Karpas-422 (cell line): Measurements from ENCODE around the gene PREX1. TPM values are rescaled to one million over a fixed set of nuclear protein-coding genes. Genes with fewer than 3 reads are reported as not detected.

Source experiments
- DNase-seq: peaks from one replicate; pipeline ENCODE4 v3.0.0-alpha.2; 2015
- H2AFZ ChIP-seq: fragments of 200-600 bp; sonication (generic); 2 replicates; pipeline ENCODE4 v1.6.1; 2014; ENCODE audit warnings: antibody characterized with exemption, low read length, mixed read lengths
- H3K27ac ChIP-seq: fragments of 200-600 bp; sonication (generic); 2 replicates; pipeline ENCODE4 v1.5.1; 2014; ENCODE audit warnings: mild to moderate bottlenecking, low read length, moderate library complexity
- H3K27me3 ChIP-seq: fragments of 200-600 bp; sonication (generic); 2 replicates; pipeline ENCODE4 v1.6.1; 2014; ENCODE audit warnings: low read length, mixed read lengths
- H3K36me3 ChIP-seq: fragments of 200-600 bp; sonication (generic); 2 replicates; pipeline ENCODE4 v1.6.1; 2014; ENCODE audit warnings: low read length, mixed read lengths; ENCODE audit not compliant: insufficient read depth
- H3K4me1 ChIP-seq: fragments of 200-600 bp; sonication (generic); 2 replicates; pipeline ENCODE4 v1.6.1; 2014; ENCODE audit warnings: mild to moderate bottlenecking, low read length, mixed read lengths
- H3K4me2 ChIP-seq: fragments of 200-600 bp; sonication (generic); 2 replicates; pipeline ENCODE4 v1.6.1; 2014; ENCODE audit warnings: low read length, low read depth, mild to moderate bottlenecking; ENCODE audit not compliant: poor library complexity, severe bottlenecking
- H3K4me3 ChIP-seq: fragments of 200-600 bp; sonication (generic); 2 replicates; pipeline ENCODE4 v1.5.1; 2014; ENCODE audit warnings: mild to moderate bottlenecking, antibody characterized with exemption, low read length, mixed read lengths
- H3K79me2 ChIP-seq: fragments of 200-600 bp; sonication (generic); 2 replicates; pipeline ENCODE4 v1.6.1; 2014; ENCODE audit warnings: mild to moderate bottlenecking, low read length, mixed read lengths
- H3K9ac ChIP-seq: fragments of 200-600 bp; sonication (generic); 2 replicates; pipeline ENCODE4 v1.6.0; 2014; ENCODE audit warnings: low read length
- H3K9me2 ChIP-seq: fragments of 200-600 bp; sonication (generic), shearing (Covaris generic); replicated peaks from 2 replicates; pipeline ENCODE4 v1.6.0; 2014; ENCODE audit warnings: mild to moderate bottlenecking, low read length, moderate library complexity; ENCODE audit not compliant: insufficient read depth
- H3K9me3 ChIP-seq: fragments of 300-700, 200-600 bp; sonication (generic); 2 replicates; pipeline ENCODE4 v1.6.1; 2014; ENCODE audit warnings: low read length, mixed read lengths
- H4K20me1 ChIP-seq: fragments of 200-600 bp; sonication (generic); 2 replicates; pipeline ENCODE4 v1.6.1; 2014; ENCODE audit warnings: mild to moderate bottlenecking, antibody characterized with exemption, low read length, low read depth; ENCODE audit not compliant: insufficient read depth
- total RNA-seq: library from RNA; depleted of rRNA; stranded (reverse); fragments of >200 nt; shearing (Covaris generic); gene quantifications from 2 replicates; pipeline ENCODE4 v1.2.3, GENCODE V29; 2014; ENCODE audit warnings: low replicate concordance

PREX1 gene
- total RNA-seq, 1 experiment from 2014 or later = not detected

DNA sequence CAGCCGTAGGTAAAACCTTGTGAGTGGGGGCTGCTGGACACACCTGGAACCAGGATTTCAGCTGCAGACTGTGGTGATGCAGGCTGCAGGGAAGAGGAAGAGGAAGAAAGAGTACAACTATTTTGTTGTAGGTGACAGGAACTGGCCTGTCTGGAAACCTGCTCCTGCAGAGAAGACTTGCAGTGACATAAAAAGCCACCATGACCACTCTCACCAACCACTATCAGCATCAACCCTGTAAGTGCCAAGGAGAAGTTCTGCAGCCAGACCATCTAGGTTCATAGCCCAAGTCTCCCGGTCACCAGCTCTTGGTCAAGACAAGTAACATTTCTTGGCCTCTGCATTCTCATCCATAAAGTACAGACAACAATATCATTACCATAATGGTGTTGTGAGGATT is 91.2 kb downstream of the PREX1 start:
- Histone ChIP-seq H4K20me1 (no peaks in the 10 kb centered on the region; the same call in 1 of the 2 replicates), H3K36me3 (no peaks in the 10 kb centered on the region), H3K27ac (no peak overlapping the region)

DNA sequence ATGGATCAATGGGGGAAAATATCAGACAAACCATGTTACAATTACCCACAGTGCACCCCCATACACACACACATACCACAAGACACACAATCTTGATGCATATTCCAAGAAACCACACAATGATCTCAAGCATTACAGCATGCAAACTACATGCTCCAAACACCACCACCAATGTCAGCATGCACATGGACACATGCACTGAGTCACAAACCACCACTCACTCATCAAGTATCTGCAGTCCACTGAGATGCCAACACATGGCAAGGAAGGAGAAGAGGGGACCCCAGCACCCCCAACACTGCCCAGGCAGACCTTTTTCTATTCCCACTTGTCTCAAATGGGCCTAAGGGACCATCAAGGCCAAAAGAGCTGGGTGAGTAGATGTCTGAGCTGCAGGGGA is 91.6 kb downstream of the PREX1 start:
- Histone ChIP-seq H3K4me2 (no peak overlapping the region), H3K9me3 (no peaks in the 10 kb centered on the region), H3K4me1 (peaks cover 7% of the 10 kb centered on the region), H2AFZ (no peak overlapping the region), H3K9ac (no peak overlapping the region), H4K20me1 (no peaks in the 10 kb centered on the region; the same call in 1 of the 2 replicates), H3K36me3 (no peaks in the 10 kb centered on the region), H3K4me3 (no peak overlapping the region), H3K27ac (no peak overlapping the region), H3K27me3 (no peaks in the 10 kb centered on the region), H3K79me2 (no peaks in the 10 kb centered on the region), H3K9me2 (no peaks in the 10 kb centered on the region)
- no peak for DNase-seq

More for the DNA sequence above, 91.2 kb downstream of the PREX1 start:
- Histone ChIP-seq H3K9ac (no peak overlapping the region), H3K4me1 (peaks cover 7% of the 10 kb centered on the region), H3K27me3 (no peaks in the 10 kb centered on the region), H3K4me2 (no peak overlapping the region), H3K79me2 (no peaks in the 10 kb centered on the region), H2AFZ (no peak overlapping the region), H3K9me3 (no peaks in the 10 kb centered on the region), H3K4me3 (no peak overlapping the region), H3K9me2 (no peaks in the 10 kb centered on the region)
- no peak for DNase-seq

DNA sequence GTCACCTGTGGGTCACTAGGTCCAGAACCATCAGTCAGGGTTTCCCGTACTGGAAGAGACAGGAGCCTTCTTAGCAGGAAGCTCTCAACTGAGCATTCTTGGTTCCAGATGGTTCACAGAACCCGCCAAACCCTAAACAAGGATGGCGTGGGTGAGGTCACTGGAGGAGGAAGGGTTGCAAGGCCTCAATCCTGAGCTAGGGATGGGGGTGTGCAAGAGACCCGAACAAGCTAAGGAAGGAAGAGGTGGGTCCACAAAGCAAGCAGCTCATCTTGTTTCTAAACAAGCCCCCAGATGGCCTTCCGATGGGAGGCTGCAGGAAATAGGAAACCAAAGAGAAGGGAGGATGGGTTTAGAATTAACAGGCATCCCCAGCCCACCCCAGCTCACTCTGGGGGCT is 92.7 kb downstream of the PREX1 start:
- DNase-seq = no peak
- no peaks in the 10 kb centered on the region for H3K9me2 ChIP-seq
- no peaks in the 10 kb centered on the region for H3K27me3 ChIP-seq
- H3K4me1 ChIP-seq = no peaks in the 10 kb centered on the region
- H3K27ac ChIP-seq = no peak overlapping the region
- H3K9ac ChIP-seq = no peak overlapping the region
- no peaks in the 10 kb centered on the region; the same call in 1 of the 2 replicates for H4K20me1 ChIP-seq
- H3K4me2 ChIP-seq = no peak overlapping the region
- H3K36me3 ChIP-seq = no peaks in the 10 kb centered on the region
- no peak overlapping the region for H2AFZ ChIP-seq
- no peaks in the 10 kb centered on the region for H3K79me2 ChIP-seq
- no peak overlapping the region for H3K4me3 ChIP-seq
- H3K9me3 ChIP-seq = no peaks in the 10 kb centered on the region

DNA sequence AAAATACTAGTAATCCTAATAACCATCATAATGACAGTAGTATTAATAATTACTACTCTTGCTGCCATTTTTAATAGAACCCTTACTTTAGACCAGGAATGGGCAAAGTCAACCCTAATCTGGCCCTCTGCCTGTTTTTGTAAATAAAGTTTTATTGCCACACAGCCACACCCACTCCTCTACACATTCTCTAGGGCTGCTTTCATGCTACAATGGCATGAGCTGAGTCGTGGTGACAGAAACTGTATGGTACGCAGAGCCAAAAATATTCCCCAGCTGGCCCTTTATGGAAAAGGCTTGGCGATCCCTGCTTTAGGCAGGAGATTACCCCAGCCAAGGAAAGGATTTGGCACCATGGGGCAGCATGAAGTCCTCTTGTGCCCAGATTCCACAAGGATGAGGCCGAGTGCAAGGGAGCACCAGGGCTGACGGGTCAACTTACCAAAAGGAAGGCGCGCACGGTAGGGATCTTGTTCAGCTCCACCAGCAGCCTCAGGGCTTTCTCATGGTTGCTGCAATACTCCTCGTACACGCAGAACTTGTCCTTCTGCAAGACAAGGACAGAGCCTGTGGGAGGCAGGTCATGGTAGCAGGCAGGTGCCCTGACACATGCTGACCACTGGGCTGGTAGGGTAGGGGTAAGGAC is 93.6 kb downstream of the PREX1 start:
- DNase-seq = no peak
- H3K36me3 ChIP-seq = no peaks in the 10 kb centered on the region
- H3K4me3 ChIP-seq = no peak overlapping the region
- H3K9me2 ChIP-seq = no peaks in the 10 kb centered on the region
- no peak overlapping the region for H3K4me2 ChIP-seq
- no peak overlapping the region for H3K9ac ChIP-seq
- no peak overlapping the region for H3K27ac ChIP-seq
- H3K4me1 ChIP-seq = no peaks in the 10 kb centered on the region
- H3K27me3 ChIP-seq = no peaks in the 10 kb centered on the region
- no peaks in the 10 kb centered on the region for H3K9me3 ChIP-seq
- H2AFZ ChIP-seq = no peak overlapping the region
- no peaks in the 10 kb centered on the region for H4K20me1 ChIP-seq
- H3K79me2 ChIP-seq = no peaks in the 10 kb centered on the region

DNA sequence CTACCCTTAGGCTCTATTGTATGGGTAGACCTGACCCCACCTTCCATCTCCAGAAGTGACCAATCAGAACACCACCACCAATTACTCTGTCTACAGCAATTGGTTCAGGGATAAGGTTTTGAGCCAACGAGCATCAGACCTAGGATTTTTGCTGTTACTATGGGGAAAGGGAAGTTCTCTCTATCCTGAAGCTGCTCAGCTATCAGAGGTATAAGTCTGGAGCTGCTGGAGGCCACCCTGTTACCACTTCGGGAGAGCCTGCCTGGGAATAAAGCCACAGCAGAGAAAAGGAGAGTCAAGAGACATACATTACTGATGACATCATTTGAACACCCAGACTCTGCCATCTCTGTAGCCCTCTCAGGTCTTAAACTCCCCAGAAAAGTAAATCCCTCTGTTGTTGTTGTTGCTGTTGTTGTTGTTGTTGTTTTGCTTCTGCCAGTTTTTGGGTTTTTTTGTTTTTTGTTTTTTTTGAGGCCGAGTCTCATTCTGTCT is 94.5 kb downstream of the PREX1 start:
- peak; percentile 72 for DNase-seq
- H3K4me2 ChIP-seq = no peak overlapping the region
- H3K27ac ChIP-seq = no peak overlapping the region
- H3K9ac ChIP-seq = no peak overlapping the region
- no peak overlapping the region for H2AFZ ChIP-seq
- no peaks in the 10 kb centered on the region for H3K79me2 ChIP-seq
- H3K4me3 ChIP-seq = no peak overlapping the region
- H3K36me3 ChIP-seq = no peaks in the 10 kb centered on the region
- H3K4me1 ChIP-seq = no peaks in the 10 kb centered on the region
- H3K9me2 ChIP-seq = no peaks in the 10 kb centered on the region
- H4K20me1 ChIP-seq = no peaks in the 10 kb centered on the region
- H3K27me3 ChIP-seq = no peaks in the 10 kb centered on the region
- H3K9me3 ChIP-seq = no peaks in the 10 kb centered on the region

DNA sequence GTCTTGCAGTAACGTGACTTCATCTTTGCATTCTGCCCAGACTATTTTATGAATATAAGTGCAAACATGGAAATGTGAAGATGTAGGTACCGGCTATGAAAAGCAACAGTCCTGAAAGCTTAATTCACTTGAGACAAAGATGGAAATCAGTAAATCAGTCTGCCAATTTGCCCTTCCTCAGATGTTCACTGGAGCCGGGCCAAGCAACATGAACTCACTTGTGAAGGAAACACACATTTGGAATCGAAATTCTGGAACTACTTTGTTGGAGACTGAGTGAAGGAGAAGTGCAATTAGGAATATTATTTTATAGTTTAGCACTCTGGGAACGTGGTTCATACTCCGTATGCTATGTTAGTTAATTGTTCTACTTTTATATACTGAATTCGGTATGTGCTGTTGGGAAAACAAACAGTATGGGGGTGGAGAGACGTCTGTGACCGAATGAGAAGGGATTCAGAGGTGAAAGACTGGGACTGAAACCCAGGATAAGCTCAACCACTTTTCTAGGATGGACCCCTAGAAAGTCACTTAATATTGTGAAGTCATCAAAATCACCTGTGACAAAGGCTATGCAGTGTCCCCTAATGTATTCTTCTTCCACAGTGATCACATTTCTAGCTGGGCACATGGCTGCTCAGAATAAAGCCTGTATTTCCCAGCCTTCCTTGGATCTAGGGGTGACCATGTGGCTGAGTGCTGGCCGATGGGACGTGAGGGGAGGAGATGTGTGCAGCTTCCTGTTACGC is 95.5 kb downstream of the PREX1 start:
- no peak overlapping the region for H3K27ac ChIP-seq
- H2AFZ ChIP-seq = no peak overlapping the region
- no peaks in the 10 kb centered on the region for H3K9me2 ChIP-seq
- H3K9me3 ChIP-seq = no peaks in the 10 kb centered on the region
- no peak overlapping the region for H3K9ac ChIP-seq
- H3K79me2 ChIP-seq = no peaks in the 10 kb centered on the region
- H3K27me3 ChIP-seq = no peaks in the 10 kb centered on the region
- DNase-seq = no peak
- no peak overlapping the region for H3K4me2 ChIP-seq
- H4K20me1 ChIP-seq = no peaks in the 10 kb centered on the region
- no peaks in the 10 kb centered on the region for H3K4me1 ChIP-seq
- no peak overlapping the region for H3K4me3 ChIP-seq
- no peaks in the 10 kb centered on the region for H3K36me3 ChIP-seq

DNA sequence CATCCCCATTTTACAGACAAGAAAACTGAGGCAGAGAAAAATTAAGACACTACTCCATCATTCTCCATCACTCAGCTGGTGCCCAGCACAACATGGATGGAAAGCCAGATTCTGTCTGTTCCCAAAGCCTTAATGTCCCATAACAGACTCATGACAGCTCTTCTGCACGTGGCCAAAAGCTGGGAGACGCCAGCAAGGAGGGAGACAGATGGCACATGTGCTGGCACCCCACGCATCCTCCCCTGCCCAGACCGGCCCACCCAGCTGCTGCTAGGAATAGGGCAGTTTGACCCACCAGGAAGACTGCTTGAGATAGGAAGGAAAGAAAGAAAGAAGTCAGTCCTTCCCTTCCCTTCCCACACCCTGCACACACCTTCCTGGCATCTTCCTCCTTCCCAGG is 96.3 kb downstream of the PREX1 start:
- Histone ChIP-seq H3K27me3 (no peaks in the 10 kb centered on the region), H3K79me2 (no peaks in the 10 kb centered on the region), H3K36me3 (no peaks in the 10 kb centered on the region), H3K4me3 (no peak overlapping the region), H3K9me3 (no peaks in the 10 kb centered on the region), H3K27ac (no peak overlapping the region), H3K4me1 (no peaks in the 10 kb centered on the region), H3K9ac (no peak overlapping the region), H3K9me2 (no peaks in the 10 kb centered on the region), H3K4me2 (no peak overlapping the region), H4K20me1 (no peaks in the 10 kb centered on the region), H2AFZ (no peak overlapping the region)
- DNase-seq = no peak

DNA sequence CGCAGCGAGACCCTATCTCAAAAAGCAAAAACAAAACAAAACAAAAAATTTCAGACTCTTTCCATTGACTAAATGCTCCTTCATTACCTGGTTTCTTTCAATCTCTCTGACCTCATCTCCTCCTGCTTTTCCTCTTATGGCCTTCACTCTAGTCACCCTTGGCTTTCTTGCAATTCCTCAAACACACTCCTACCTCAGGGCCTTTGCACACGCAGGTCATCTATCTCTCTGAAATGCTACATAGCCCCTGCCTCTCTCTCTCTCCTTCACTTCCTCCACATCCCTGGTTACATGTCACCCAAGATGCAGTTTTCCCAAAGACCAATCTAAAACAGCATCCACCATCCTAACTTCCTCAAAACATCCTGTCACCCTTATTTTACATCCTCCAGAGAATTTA is 96.8 kb downstream of the PREX1 start:
- H3K79me2 ChIP-seq = no peaks in the 10 kb centered on the region
- no peak overlapping the region for H2AFZ ChIP-seq
- H3K27ac ChIP-seq = no peak overlapping the region
- no peaks in the 10 kb centered on the region for H3K4me1 ChIP-seq
- no peak overlapping the region for H3K4me2 ChIP-seq
- H3K4me3 ChIP-seq = no peak overlapping the region
- DNase-seq = no peak
- H3K36me3 ChIP-seq = no peaks in the 10 kb centered on the region
- H3K9me2 ChIP-seq = no peaks in the 10 kb centered on the region
- H3K9ac ChIP-seq = no peak overlapping the region
- no peaks in the 10 kb centered on the region for H3K9me3 ChIP-seq
- no peaks in the 10 kb centered on the region for H4K20me1 ChIP-seq
- no peaks in the 10 kb centered on the region for H3K27me3 ChIP-seq
